Skeletal muscle tissue (tissue), 4 donors: ENCODE results near the gene TNRC6B. TPM values are rescaled to one million over a fixed set of nuclear protein-coding genes. Genes with fewer than 3 reads are reported as not detected.
A peak's percentile ranks its signal among the peaks of the same experiment; 100 is the strongest.
"Not testable (repeated sequence)": the region's sequence is repeated elsewhere in the genome, so short reads cannot be mapped to it uniquely, and the experiment has no call there.

ENCODE experiments used
- H3K27ac ChIP-seq: one replicate; pipeline ENCODE4 v1.7.0; 2013; ENCODE audit warnings: mild to moderate bottlenecking, low read depth, low read length, inconsistent platforms
- H3K27me3 ChIP-seq, 3 donors: one replicate each; pipeline ENCODE4 v1.7.0; 2013; ENCODE audit warnings: low read length in 3 of 3; ENCODE audit not compliant: control insufficient read depth in 3 of 3, insufficient read depth in 3 of 3
- H3K36me3 ChIP-seq, 3 donors: one replicate each; pipeline ENCODE4 v1.7.0; 2013; ENCODE audit warnings: low read length in 3 of 3; ENCODE audit not compliant: control insufficient read depth in 3 of 3, insufficient read depth in 3 of 3
- H3K4me1 ChIP-seq, 3 donors: one replicate each; pipeline ENCODE4 v1.7.0; 2013; ENCODE audit warnings: low read length in 3 of 3, mild to moderate bottlenecking in 3 of 3; ENCODE audit not compliant: control insufficient read depth in 3 of 3, insufficient read depth in 3 of 3
- H3K4me3 ChIP-seq, 3 donors: one replicate each; pipeline ENCODE4 v1.7.0; 2013; ENCODE audit warnings: low read length in 3 of 3
- H3K9ac ChIP-seq, 3 donors: one replicate each; pipeline ENCODE4 v1.7.0; 2013; ENCODE audit warnings: low read length in 3 of 3, mild to moderate bottlenecking in 3 of 3, moderate library complexity in 2 of 3, low read depth in 1 of 3
- H3K9me3 ChIP-seq, 3 donors: one replicate each; pipeline ENCODE4 v1.7.0; 2013; ENCODE audit warnings: low read length in 3 of 3; ENCODE audit not compliant: control insufficient read depth in 3 of 3
- total RNA-seq: library from RNA; depleted of rRNA; stranded (reverse); fragments of >200 nt; gene quantifications from one replicate; pipeline ENCODE4 v1.2.3, GENCODE V29; 2014
- donor health status: Osteomylitis.

TNRC6B gene
- total RNA-seq: 28.2 TPM

- Histone ChIP-seq H3K36me3 (no peaks in the 10 kb centered on the region), H3K9ac (peak within 1 kb of the TSS; percentile 84 to 98 (median 88)), H3K4me3 (peak within 1 kb of the TSS; percentile 81 to 99 (median 82)), H3K9me3 (no peaks in the 10 kb centered on the region), H3K27ac (peak within 1 kb of the TSS; percentile 79), H3K27me3 (no peaks in the 10 kb centered on the region), H3K4me1 (peaks cover 30 to 48% (median 38%) of the 10 kb centered on the region in 3 donors)
Observed at GRCh38 chr22:40177738-40178416, at the start of gene TNRC6B. Gene TNRC6B (plus strand): TSS chr22:40177925. CDS start chr22:40178136, 211 bp downstream.

GRCh38 chr22:40128989-40129388, 48.7 kb upstream of the TNRC6B start:
- Histone ChIP-seq H3K4me1 (peaks cover 3 to 7% (median 5%) of the 10 kb centered on the region in 3 donors), H3K9ac (no peak overlapping the region), H3K36me3 (peaks cover 3 to 12% (median 3%) of the 10 kb centered on the region in 3 donors), H3K4me3 (no peak overlapping the region), H3K9me3 (no peaks in the 10 kb centered on the region), H3K27ac (no peak overlapping the region), H3K27me3 (no peaks in the 10 kb centered on the region)

- Histone ChIP-seq H3K27ac (no peak overlapping the region), H3K27me3 (no peaks in the 10 kb centered on the region), H3K9ac (no peak overlapping the region), H3K4me3 (no peak overlapping the region), H3K4me1 (peaks cover 0 to 4% (median 0%) of the 10 kb centered on the region in 3 donors), H3K36me3 (peaks cover 3 to 12% (median 6%) of the 10 kb centered on the region in 3 donors), H3K9me3 (no peaks in the 10 kb centered on the region)
Observed at GRCh38 chr22:40137132-40137531, 40.6 kb upstream of the TNRC6B start.

DNA sequence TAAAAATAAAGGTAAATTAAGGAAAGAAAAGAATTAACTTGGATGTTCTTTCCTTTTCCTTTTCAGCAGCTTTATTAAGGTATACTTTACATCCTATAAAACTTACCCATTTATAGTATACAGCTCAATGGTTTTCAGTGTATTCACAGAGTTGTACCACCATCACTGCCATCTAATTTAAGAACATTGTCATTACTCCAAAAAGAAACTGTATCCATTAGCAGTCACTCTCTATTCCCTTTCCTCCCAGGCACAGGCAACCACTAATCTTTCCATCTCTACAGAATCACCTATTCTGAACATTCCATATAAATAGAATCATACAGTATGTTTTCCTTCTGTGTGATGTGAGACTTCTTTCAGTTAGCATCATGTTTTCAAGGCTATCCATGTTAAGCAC, 38.9 kb upstream of the TNRC6B start:
- H3K4me3 ChIP-seq: no peak overlapping the region
- H3K27me3 ChIP-seq: no peaks in the 10 kb centered on the region
- H3K4me1 ChIP-seq: peaks cover 0 to 4% (median 0%) of the 10 kb centered on the region in 3 donors
- H3K27ac ChIP-seq: no peak overlapping the region
- no peaks in the 10 kb centered on the region for H3K9me3 ChIP-seq
- no peak overlapping the region for H3K9ac ChIP-seq
- peaks cover 3 to 12% (median 6%) of the 10 kb centered on the region in 3 donors for H3K36me3 ChIP-seq

GRCh38 chr22:40147388-40148176, 30.1 kb upstream of the TNRC6B start:
- no peaks in the 10 kb centered on the region for H3K4me1 ChIP-seq
- no peak overlapping the region for H3K27ac ChIP-seq
- no peaks in the 10 kb centered on the region for H3K9me3 ChIP-seq
- H3K9ac ChIP-seq: no peak overlapping the region
- H3K36me3 ChIP-seq: peaks cover 0 to 3% (median 2%) of the 10 kb centered on the region in 3 donors
- H3K4me3 ChIP-seq: no peak overlapping the region
- no peaks in the 10 kb centered on the region for H3K27me3 ChIP-seq

GRCh38 chr22:40153192-40153591, 24.5 kb upstream of the TNRC6B start:
- peaks cover 0 to 7% (median 3%) of the 10 kb centered on the region in 3 donors for H3K4me1 ChIP-seq
- H3K4me3 ChIP-seq: no peak overlapping the region
- peaks cover 0 to 7% (median 0%) of the 10 kb centered on the region in 3 donors for H3K36me3 ChIP-seq
- H3K27me3 ChIP-seq: no peaks in the 10 kb centered on the region
- no peak overlapping the region for H3K9ac ChIP-seq
- no peaks in the 10 kb centered on the region for H3K9me3 ChIP-seq
- H3K27ac ChIP-seq: no peak overlapping the region

DNA sequence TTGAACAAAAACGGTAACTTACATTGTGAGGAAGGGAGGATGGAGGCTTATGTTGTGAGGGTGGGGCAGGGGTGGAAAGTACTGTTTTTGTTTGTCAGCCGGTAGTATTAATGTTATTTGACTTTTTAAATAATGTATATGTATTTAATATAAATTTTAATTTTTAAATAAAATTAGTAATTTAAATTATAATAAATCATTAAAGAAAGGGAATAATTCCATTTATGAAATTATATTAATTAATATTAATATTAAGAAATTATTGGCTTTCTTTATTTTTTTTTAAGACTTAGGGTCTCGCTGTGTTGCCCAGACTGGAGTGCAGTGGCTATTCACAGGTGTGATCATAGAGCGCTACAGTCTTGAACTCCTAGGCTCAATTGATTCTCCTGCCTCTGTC, 24.0 kb upstream of the TNRC6B start:
- no peaks in the 10 kb centered on the region for H3K9me3 ChIP-seq
- H3K4me3 ChIP-seq: no peak overlapping the region
- peaks cover 0 to 7% (median 3%) of the 10 kb centered on the region in 3 donors for H3K4me1 ChIP-seq
- H3K27me3 ChIP-seq: no peaks in the 10 kb centered on the region
- no peak overlapping the region for H3K27ac ChIP-seq
- H3K9ac ChIP-seq: no peak overlapping the region
- H3K36me3 ChIP-seq: peaks cover 0 to 7% (median 0%) of the 10 kb centered on the region in 3 donors

- Histone ChIP-seq H3K4me1 (peaks cover 0 to 7% (median 3%) of the 10 kb centered on the region in 3 donors), H3K9me3 (no peaks in the 10 kb centered on the region), H3K36me3 (peaks cover 0 to 5% (median 2%) of the 10 kb centered on the region in 3 donors), H3K27me3 (no peaks in the 10 kb centered on the region), H3K27ac (peak overlapping the region; percentile 34), H3K9ac (no peak overlapping the region), H3K4me3 (peak overlapping the region in 1 of 3 donors; percentile 23)
Observed at GRCh38 chr22:40156001-40156516, 21.7 kb upstream of the TNRC6B start.

GRCh38 chr22:40156682-40157081, 21.0 kb upstream of the TNRC6B start:
- H3K4me1 ChIP-seq, H3K36me3 ChIP-seq, H3K27me3 ChIP-seq, H3K9ac ChIP-seq, H3K4me3 ChIP-seq, H3K9me3 ChIP-seq, H3K27ac ChIP-seq: not testable (repeated sequence)
